Keratinocyte (primary cell): Measurements from ENCODE around the gene URM1.

Experiments used
- CTCF ChIP-seq, 3 experiments: IDR thresholded peaks in 1 of 3; conservative IDR thresholded peaks in 1 of 3; optimal IDR thresholded peaks in 1 of 3; 2 replicates in 2 of 3; 3 replicates in 1 of 3; pipeline versions ENCODE3 to v1.5.1; 2011; ENCODE audit warnings: low read length in 3 of 3, mild to moderate bottlenecking in 3 of 3, moderate library complexity in 2 of 3, control low read depth in 1 of 3, inconsistent platforms in 1 of 3; ENCODE audit not compliant: insufficient read depth in 2 of 3; ENCODE audit errors: extremely low read depth in 1 of 3
- EZH2 ChIP-seq: IDR thresholded peaks from one replicate; pipeline ENCODE4 v1.6.1; 2012; ENCODE audit warnings: inconsistent platforms, mild to moderate bottlenecking, low read length, moderate library complexity

- TF ChIP-seq CTCF (optimal IDR thresholded peaks at IDR 0.05 in 1 of 3, IDR thresholded peaks at IDR 0.05 in 1 of 3, conservative IDR thresholded peaks at IDR 0.05 in 1 of 3; ENCODE audit: extremely low read depth in 1 of 3, insufficient read depth in 2 of 3, low read length in 3 of 3) (no peak), EZH2 (no peak)
Observed at GRCh38 chr9:128321879-128322403, 49.2 kb upstream of the URM1 start.
